ENCODE data around the gene NDST4. TPM values are rescaled to one million over a fixed set of nuclear protein-coding genes. Genes with fewer than 3 reads are reported as not detected.

NDST4 gene
- total and polyA plus RNA-seq, 2 of the 4 experiments (the other 2 are of a cell fraction) = not detected

DNA sequence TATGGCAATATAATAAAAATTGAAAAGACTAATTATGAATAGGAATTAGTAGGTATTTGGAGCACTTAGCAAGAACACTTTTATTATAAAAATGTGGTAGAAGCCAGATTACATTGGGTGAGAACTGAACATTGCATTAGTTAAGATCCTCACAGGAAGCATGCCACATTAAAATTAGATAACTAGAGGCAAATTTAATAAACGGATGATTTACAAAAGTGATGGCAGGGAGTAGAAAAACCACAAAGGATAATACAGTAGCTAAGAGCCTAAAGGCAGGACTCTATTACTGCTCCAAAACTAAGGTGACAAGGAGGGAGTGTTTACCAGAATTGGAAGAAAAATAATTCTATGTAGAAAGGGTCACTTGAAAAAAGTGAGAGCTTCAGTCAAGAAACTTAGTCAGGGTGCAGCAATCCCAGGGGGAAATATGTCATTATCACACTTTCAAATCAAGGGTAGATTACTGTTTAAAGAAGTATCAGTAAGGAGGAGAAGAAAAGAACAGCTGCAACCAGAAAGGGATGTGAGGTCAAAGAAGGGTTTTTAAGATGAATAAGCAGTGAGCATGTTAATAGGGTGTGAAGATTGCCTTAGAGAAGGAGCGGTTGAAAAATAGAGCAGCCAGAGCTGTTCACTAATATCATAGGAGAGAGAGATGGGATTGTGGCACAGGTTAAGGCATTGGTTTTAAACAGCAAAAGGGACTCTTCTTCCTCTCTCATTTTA is 84.6 kb downstream of the NDST4 start:
- no peak overlapping the region for H2BK15ac ChIP-seq (ENCODE audit: low read depth, low read length)
- WGBS, 2 experiments (ENCODE audit: extremely low coverage in 2 of 2, insufficient read length in 1 of 2) = 0% methylated on average over 1 of the region's 2 CpGs; no CpG with 5 or more reads in 1 of the 2 experiments
- no peak overlapping the region for H3K4ac ChIP-seq (ENCODE audit: low read depth, low read length)
- H3K4me2 ChIP-seq (ENCODE audit: low read depth, low read length) = no peak overlapping the region
- H3K23ac ChIP-seq (ENCODE audit: low read depth, low read length) = no peak overlapping the region
- no peak overlapping the region for H2AK5ac ChIP-seq (ENCODE audit: low read depth, low read length)
- no peak overlapping the region for H3K56ac ChIP-seq (ENCODE audit: extremely low read depth, insufficient read depth, low read length)
- no peaks in the 10 kb centered on the region for H3K9me1 ChIP-seq (ENCODE audit: insufficient read depth, low read length)
- H4K91ac ChIP-seq (ENCODE audit: insufficient read depth, low read depth, low read length) = no peak overlapping the region
- no peaks in the 10 kb centered on the region for H3K79me1 ChIP-seq (ENCODE audit: low read depth in 1 of 2, low read length in 2 of 2)
- intact Hi-C loops (cut with micrococcal nuclease) (no loop called here), in situ Hi-C loops (cut with MboI; ENCODE audit: low sequenced_read_pairs) (no loop called here), dilution Hi-C loops (cut with HindIII; ENCODE audit: low sequenced_read_pairs, unreplicated experiment) (no loop called here)
- no peak overlapping the region for H2AK9ac ChIP-seq (replicated peaks; ENCODE audit: low read depth, low read length, poor library complexity)
- no peak overlapping the region for H2AFZ ChIP-seq (replicated peaks; ENCODE audit: low read length, poor library complexity)
- DNase-seq (no peak), ATAC-seq (ENCODE audit: low read depth) (no peak)
- peaks cover under 1% of the 10 kb centered on the region; the same call in 1 of the 2 replicates for H3K9me3 ChIP-seq (ENCODE audit: control insufficient read depth, insufficient read depth, low read length)
- no peak overlapping the region for H3K27ac ChIP-seq (ENCODE audit: insufficient read depth, low read length)
- H3K4me3 ChIP-seq (ENCODE audit: insufficient read depth, low read depth, low read length) = no peak overlapping the region
- no peak overlapping the region for H2BK120ac ChIP-seq (ENCODE audit: low read depth, low read length)
- H2BK5ac ChIP-seq (ENCODE audit: low read depth, low read length, poor library complexity, severe bottlenecking) = no peak overlapping the region
- H4K20me1 ChIP-seq (ENCODE audit: insufficient read depth, low read length) = no peaks in the 10 kb centered on the region
- TF ChIP-seq BHLHE40 (IDR thresholded peaks at IDR 0.05; ENCODE audit: low read depth, low read length) (no peak), MXI1 (IDR thresholded peaks at IDR 0.05; ENCODE audit: borderline replicate concordance, low read depth, low read length) (no peak), NFE2L2 (IDR thresholded peaks at IDR 0.05; ENCODE audit: low read depth, low read length) (no peak), RCOR1 (IDR thresholded peaks at IDR 0.05; ENCODE audit: insufficient replicate concordance, low read length) (no peak), CEBPB (IDR thresholded peaks at IDR 0.05; ENCODE audit: low read depth, low read length) (no peak), RFX5 (IDR thresholded peaks at IDR 0.05; ENCODE audit: low read depth, low read length) (no peak), POLR2A (IDR thresholded peaks at IDR 0.05; ENCODE audit: low read depth, low read length) (no peak), RAD21 (IDR thresholded peaks at IDR 0.05; ENCODE audit: low read length) (no peak), MAFK (IDR thresholded peaks at IDR 0.05; ENCODE audit: low read depth, low read length) (no peak), SMC3 (IDR thresholded peaks at IDR 0.05; ENCODE audit: low read depth, low read length) (no peak)
- TF ChIP-seq, protein P1, sequence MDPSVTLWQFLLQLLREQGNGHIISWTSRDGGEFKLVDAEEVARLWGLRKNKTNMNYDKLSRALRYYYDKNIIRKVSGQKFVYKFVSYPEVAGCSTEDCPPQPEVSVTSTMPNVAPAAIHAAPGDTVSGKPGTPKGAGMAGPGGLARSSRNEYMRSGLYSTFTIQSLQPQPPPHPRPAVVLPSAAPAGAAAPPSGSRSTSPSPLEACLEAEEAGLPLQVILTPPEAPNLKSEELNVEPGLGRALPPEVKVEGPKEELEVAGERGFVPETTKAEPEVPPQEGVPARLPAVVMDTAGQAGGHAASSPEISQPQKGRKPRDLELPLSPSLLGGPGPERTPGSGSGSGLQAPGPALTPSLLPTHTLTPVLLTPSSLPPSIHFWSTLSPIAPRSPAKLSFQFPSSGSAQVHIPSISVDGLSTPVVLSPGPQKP (IDR thresholded peaks at IDR 0.05; ENCODE audit: borderline replicate concordance, low read depth, low read length) = no peak
- TF ChIP-seq, protein P2, sequence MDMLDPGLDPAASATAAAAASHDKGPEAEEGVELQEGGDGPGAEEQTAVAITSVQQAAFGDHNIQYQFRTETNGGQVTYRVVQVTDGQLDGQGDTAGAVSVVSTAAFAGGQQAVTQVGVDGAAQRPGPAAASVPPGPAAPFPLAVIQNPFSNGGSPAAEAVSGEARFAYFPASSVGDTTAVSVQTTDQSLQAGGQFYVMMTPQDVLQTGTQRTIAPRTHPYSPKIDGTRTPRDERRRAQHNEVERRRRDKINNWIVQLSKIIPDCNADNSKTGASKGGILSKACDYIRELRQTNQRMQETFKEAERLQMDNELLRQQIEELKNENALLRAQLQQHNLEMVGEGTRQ (IDR thresholded peaks at IDR 0.05; ENCODE audit: low read depth, low read length) = no peak
- TF ChIP-seq, protein P3, sequence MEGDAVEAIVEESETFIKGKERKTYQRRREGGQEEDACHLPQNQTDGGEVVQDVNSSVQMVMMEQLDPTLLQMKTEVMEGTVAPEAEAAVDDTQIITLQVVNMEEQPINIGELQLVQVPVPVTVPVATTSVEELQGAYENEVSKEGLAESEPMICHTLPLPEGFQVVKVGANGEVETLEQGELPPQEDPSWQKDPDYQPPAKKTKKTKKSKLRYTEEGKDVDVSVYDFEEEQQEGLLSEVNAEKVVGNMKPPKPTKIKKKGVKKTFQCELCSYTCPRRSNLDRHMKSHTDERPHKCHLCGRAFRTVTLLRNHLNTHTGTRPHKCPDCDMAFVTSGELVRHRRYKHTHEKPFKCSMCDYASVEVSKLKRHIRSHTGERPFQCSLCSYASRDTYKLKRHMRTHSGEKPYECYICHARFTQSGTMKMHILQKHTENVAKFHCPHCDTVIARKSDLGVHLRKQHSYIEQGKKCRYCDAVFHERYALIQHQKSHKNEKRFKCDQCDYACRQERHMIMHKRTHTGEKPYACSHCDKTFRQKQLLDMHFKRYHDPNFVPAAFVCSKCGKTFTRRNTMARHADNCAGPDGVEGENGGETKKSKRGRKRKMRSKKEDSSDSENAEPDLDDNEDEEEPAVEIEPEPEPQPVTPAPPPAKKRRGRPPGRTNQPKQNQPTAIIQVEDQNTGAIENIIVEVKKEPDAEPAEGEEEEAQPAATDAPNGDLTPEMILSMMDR (conservative IDR thresholded peaks at IDR 0.05; ENCODE audit: low read depth, low read length) = no peak
- no peak overlapping the region for H4K5ac ChIP-seq (ENCODE audit: low read depth, low read length)
- H3K27me3 ChIP-seq (ENCODE audit: control insufficient read depth, insufficient read depth, low read length) = no peaks in the 10 kb centered on the region
- H3K14ac ChIP-seq (replicated peaks; ENCODE audit: low read depth, low read length) = no peak overlapping the region
- H2BK20ac ChIP-seq (ENCODE audit: low read depth, low read length) = no peak overlapping the region
- H4K8ac ChIP-seq (ENCODE audit: low read depth in 2 of 2, low read length in 2 of 2) = no peak overlapping the region
- no peak overlapping the region for H3K9ac ChIP-seq (ENCODE audit: low read depth, low read length)
- CTCF ChIA-PET = interaction anchor here (0.7 kb wide), 1 partner anchor 12 kb away, joined by 3 read pairs; no protein-coding TSS in a partner anchor
- no TSS peak for BruUV-seq (replicated peaks)
- no peaks in the 10 kb centered on the region for H3K4me1 ChIP-seq (ENCODE audit: control insufficient read depth, insufficient read depth, low read length)
- H3K36me3 ChIP-seq (ENCODE audit: control insufficient read depth, insufficient read depth, low read length) = no peaks in the 10 kb centered on the region
- POLR2A ChIA-PET (ENCODE audit: unreplicated experiment) = no interaction called here
- H3K18ac ChIP-seq (ENCODE audit: low read depth, low read length) = no peak overlapping the region
